ENCODE data around the gene OBP2A. TPM values are rescaled to one million over a fixed set of nuclear protein-coding genes. Genes with fewer than 3 reads are reported as not detected.

OBP2A gene
- total and polyA plus RNA-seq, 2 of the 8 experiments (the other 6 are each of a cell fraction or from before 2014, with no cell fraction given), result not detected

DNA sequence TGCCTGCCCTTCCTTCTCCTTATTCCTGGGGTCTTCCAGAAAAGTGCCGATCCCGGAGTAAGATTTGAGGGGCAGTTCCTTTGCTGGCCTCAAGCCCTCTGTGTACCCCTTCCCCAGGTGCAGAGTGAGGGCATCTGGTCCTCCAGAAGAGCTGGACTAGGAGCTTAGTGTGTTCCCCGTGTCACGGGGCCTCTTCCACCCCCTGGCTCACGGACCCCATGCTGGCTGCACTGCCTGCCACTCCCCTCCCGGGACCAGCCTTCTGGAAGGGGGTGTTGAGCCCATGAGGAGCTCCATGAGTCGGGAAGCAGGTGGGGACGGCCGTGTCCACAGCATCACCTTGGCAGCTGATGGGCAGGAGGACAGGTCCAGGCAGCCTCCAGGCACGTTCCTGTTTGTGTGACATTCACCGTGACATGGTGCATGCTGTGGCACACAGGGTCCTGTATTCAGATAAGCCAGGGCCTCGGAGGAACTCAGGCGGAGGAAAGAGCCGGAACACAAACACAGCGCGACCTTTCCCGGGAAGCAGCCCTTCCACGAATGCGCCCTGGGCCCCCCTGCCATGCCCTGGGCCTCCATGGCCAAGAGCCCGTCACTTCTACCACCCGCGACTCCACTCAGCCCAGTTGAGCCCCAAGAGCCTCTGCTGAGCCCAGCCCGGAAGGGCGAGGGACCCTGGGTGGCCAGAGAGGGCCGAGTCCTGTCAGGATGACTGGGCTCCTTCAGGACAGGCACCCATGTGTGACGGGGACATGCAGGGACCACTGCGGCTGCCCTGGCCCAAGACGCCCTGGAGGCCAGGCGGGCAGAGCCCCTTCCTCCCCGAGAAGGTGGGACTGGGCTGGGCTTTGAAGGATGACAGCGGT, 30.6 kb upstream of the OBP2A start:
- Histone ChIP-seq H3K4me3 (ENCODE audit: extremely low read depth in 1 of 4, insufficient read depth in 2 of 4, low read depth in 3 of 4, low read length in 4 of 4) (no peak overlapping the region), H2AK5ac (ENCODE audit: low read depth, low read length) (no peak overlapping the region), H4K5ac (ENCODE audit: insufficient read length, low read depth, low read length) (no peak overlapping the region), H3K9ac (replicated peaks in 1 of 4; ENCODE audit: extremely low read depth in 1 of 4, low read depth in 3 of 4, low read length in 3 of 4) (no peak overlapping the region), H3K4me1 (replicated peaks in 1 of 4; ENCODE audit: control insufficient read depth in 3 of 4, insufficient read depth in 4 of 4, low read length in 3 of 4) (no peaks in the 10 kb centered on the region), H3K56ac (replicated peaks; ENCODE audit: insufficient read length, low read depth, low read length) (no peak overlapping the region), H3K23me2 (ENCODE audit: low read depth, low read length) (no peaks in the 10 kb centered on the region; the same call in 1 of the 2 replicates), H4K91ac (replicated peaks; ENCODE audit: insufficient read length, low read length) (no peak overlapping the region), H2BK120ac (replicated peaks; ENCODE audit: low read depth, low read length) (no peak overlapping the region), H4K20me1 (replicated peaks in 1 of 2; ENCODE audit: control insufficient read depth in 1 of 2, insufficient read depth in 2 of 2, low read length in 2 of 2) (no peaks in the 10 kb centered on the region), H3K23ac (ENCODE audit: insufficient read length) (no peak overlapping the region), H3K9me3 (ENCODE audit: insufficient read depth in 2 of 2, low read depth in 1 of 2, low read length in 1 of 2) (no peaks in the 10 kb centered on the region), H2BK15ac (ENCODE audit: low read length) (no peak overlapping the region), H3K18ac (ENCODE audit: extremely low read depth, low read length) (no peak overlapping the region), H2AFZ (ENCODE audit: low read length) (no peak overlapping the region; the same call in 1 of the 2 replicates), H3K79me1 (ENCODE audit: low read depth, low read length) (no peaks in the 10 kb centered on the region), H3K14ac (ENCODE audit: insufficient read length) (no peak overlapping the region), H3K4me2 (ENCODE audit: insufficient read depth in 1 of 2, low read depth in 2 of 2, low read length in 2 of 2) (no peak overlapping the region), H3K4ac (replicated peaks; ENCODE audit: insufficient read length, low read depth, low read length) (no peak overlapping the region), H2BK20ac (ENCODE audit: low read length) (no peak overlapping the region), H3K79me2 (ENCODE audit: control insufficient read depth in 1 of 2, insufficient read depth in 2 of 2, low read length in 2 of 2) (no peaks in the 10 kb centered on the region), H3K36me3 (ENCODE audit: control insufficient read depth in 2 of 4, insufficient read depth in 4 of 4, low read length in 3 of 4) (no peaks in the 10 kb centered on the region), H3K27me3 (replicated peaks in 1 of 4; ENCODE audit: control insufficient read depth in 3 of 4, extremely low read depth in 1 of 4, insufficient read depth in 3 of 4, low read length in 3 of 4) (no peaks in the 10 kb centered on the region), H3K27ac (ENCODE audit: low read depth, low read length) (no peak overlapping the region), H2BK5ac (ENCODE audit: low read depth, low read length) (no peak overlapping the region), H2BK12ac (ENCODE audit: low read depth, low read length) (no peak overlapping the region), H4K8ac (ENCODE audit: extremely low read depth, insufficient read depth, low read length) (no peak overlapping the region)
- no peak for FAIRE-seq
- no peak for DNase-seq (ENCODE audit: low read depth in 1 of 2, low spot score in 2 of 2)
- WGBS, 2 experiments (ENCODE audit: extremely low coverage in 1 of 2, insufficient coverage in 1 of 2, insufficient read length in 1 of 2, insufficient replicate concordance in 2 of 2, low coverage in 1 of 2, low lambda C conversion rate in 2 of 2, missing lambda C conversion rate in 1 of 2), result 93% methylated on average over 28 of the region's 31 CpGs; no CpG with 5 or more reads in 1 of the 2 experiments
- ChIA-PET CTCF (ENCODE audit: partially characterized antibody) (interaction anchor here (0.6 to 1.3 kb wide), 4 partner anchors 10 to 187 kb away, joined by 3 to 6 read pairs (median 3); no protein-coding TSS in a partner anchor), POLR2A (ENCODE audit: partially characterized antibody) (interaction anchor here (0.6 to 1.4 kb wide), 3 partner anchors 12 to 88 kb away, joined by 3 to 4 read pairs (median 3); no protein-coding TSS in a partner anchor)
- no peak for TF ChIP-seq KDM5A (IDR thresholded peaks at IDR 0.05; ENCODE audit: low read length)

All from H1 (cell line).